Coronary artery (tissue), 2 donors: ENCODE measurements around the gene IL2RG.

Source experiments
- DNase-seq: peaks from one replicate; pipeline ENCODE4 v3.0.0-alpha.2; 2017; ENCODE audit warnings: low spot score
- H3K27ac ChIP-seq, 2 donors: fragments of 200-600 bp; sonication (generic); one replicate each; pipeline ENCODE4 v1.5.1; 2016 to 2019
- H3K4me3 ChIP-seq: fragments of 200-600 bp; sonication (generic); 2 replicates; pipeline ENCODE4 v1.5.1; 2016; ENCODE audit warnings: mild to moderate bottlenecking, moderate library complexity
- CTCF ChIP-seq: fragments of 200-600 bp; sonication (generic); IDR thresholded peaks from one replicate; pipeline ENCODE4 v1.5.1; 2019; ENCODE audit warnings: antibody characterized with exemption

The IL2RG gene

GRCh38 chrX:71095981-71096759 is 15.2 kb downstream of the IL2RG start:
- peak; percentile 80 for DNase-seq
- Histone ChIP-seq H3K27ac (peak overlapping the region; percentile 41 to 83), H3K4me3 (peak overlapping the region; percentile 80)
- TF ChIP-seq CTCF: no peak

- DNase-seq: peak; percentile 91
- peak within 1 kb of the TSS; percentile 41 to 83 for H3K27ac ChIP-seq
- H3K4me3 ChIP-seq: peak within 1 kb of the TSS; percentile 80
- no peak for TF ChIP-seq CTCF
Observed at GRCh38 chrX:71095555-71095980, 15.8 kb downstream of the IL2RG start, which contains the start of gene FOXO4. Gene FOXO4 (plus strand): TSS chrX:71095851. CDS start chrX:71096529, 678 bp downstream.

- no peak for TF ChIP-seq CTCF
- no peak for DNase-seq
- no peak overlapping the region for H3K27ac ChIP-seq
- H3K4me3 ChIP-seq: peak overlapping the region; percentile 80
Observed at GRCh38 chrX:71095033-71095432, 16.3 kb downstream of the IL2RG start.

- no peak for DNase-seq
- no peak overlapping the region for H3K4me3 ChIP-seq
- no peak for TF ChIP-seq CTCF
- H3K27ac ChIP-seq: no peak overlapping the region
Observed at GRCh38 chrX:71091263-71091662, 20.1 kb downstream of the IL2RG start.

- no peak for TF ChIP-seq CTCF
- Histone ChIP-seq H3K4me3 (no peak overlapping the region), H3K27ac (no peak overlapping the region)
- DNase-seq: no peak
Observed at GRCh38 chrX:71085900-71086299, 25.5 kb downstream of the IL2RG start.

GRCh38 chrX:71082822-71083221 is 28.6 kb downstream of the IL2RG start:
- TF ChIP-seq CTCF: no peak
- H3K27ac ChIP-seq: no peak overlapping the region

GRCh38 chrX:71082124-71082647 is 29.2 kb downstream of the IL2RG start:
- DNase-seq: no peak
- TF ChIP-seq CTCF: no peak
- Histone ChIP-seq H3K4me3 (no peak overlapping the region), H3K27ac (no peak overlapping the region)

More at GRCh38 chrX:71082822-71083221, 28.6 kb downstream of the IL2RG start:
- H3K4me3 ChIP-seq: no peak overlapping the region
- DNase-seq: no peak
